ENCODE results near the gene DMAC2L.

DNA sequence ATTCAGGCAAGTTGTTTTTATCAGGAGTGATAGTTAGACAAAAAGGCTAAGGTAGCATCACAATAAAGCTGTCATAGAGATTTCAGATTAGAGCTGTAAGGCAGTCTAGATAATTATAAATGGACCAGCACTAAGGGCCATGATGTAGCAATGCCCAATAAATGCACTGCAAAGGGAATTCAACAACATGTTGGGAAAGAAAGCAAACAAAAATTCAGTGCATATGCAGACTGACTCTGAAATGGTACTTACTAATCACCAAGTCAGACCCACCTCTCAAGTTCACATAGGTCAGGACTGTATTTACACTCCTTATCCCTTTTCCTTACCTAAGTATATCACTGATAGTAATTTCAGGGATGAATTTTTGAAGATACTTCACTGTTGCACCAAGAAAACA, 47.1 kb upstream of the DMAC2L start:
- TF ChIP-seq, protein P1, sequence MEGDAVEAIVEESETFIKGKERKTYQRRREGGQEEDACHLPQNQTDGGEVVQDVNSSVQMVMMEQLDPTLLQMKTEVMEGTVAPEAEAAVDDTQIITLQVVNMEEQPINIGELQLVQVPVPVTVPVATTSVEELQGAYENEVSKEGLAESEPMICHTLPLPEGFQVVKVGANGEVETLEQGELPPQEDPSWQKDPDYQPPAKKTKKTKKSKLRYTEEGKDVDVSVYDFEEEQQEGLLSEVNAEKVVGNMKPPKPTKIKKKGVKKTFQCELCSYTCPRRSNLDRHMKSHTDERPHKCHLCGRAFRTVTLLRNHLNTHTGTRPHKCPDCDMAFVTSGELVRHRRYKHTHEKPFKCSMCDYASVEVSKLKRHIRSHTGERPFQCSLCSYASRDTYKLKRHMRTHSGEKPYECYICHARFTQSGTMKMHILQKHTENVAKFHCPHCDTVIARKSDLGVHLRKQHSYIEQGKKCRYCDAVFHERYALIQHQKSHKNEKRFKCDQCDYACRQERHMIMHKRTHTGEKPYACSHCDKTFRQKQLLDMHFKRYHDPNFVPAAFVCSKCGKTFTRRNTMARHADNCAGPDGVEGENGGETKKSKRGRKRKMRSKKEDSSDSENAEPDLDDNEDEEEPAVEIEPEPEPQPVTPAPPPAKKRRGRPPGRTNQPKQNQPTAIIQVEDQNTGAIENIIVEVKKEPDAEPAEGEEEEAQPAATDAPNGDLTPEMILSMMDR (IDR thresholded peaks at IDR 0.05; ENCODE audit: insufficient read depth, low read depth, low read length): no peak
- no peak for TF ChIP-seq EZH2 (IDR thresholded peaks at IDR 0.05; ENCODE audit: insufficient read depth, low read length)
